HEK293 (cell line): ENCODE results near the gene MTCL1.

ENCODE experiments used
- CTCF ChIA-PET: fragments of 350-600 bp; formaldehyde crosslinking; extraction: SDS; loops from one replicate; lab custom pipeline; 2021; ENCODE audit warnings: antibody characterized with exemption; lab: Yijun Ruan, JAX
- POLR2A ChIA-PET: fragments of 300-600 bp; formaldehyde crosslinking; extraction: SDS; loops from one replicate; lab custom pipeline; 2020; ENCODE audit warnings: antibody characterized with exemption, inconsistent platforms; lab: Yijun Ruan, JAX
- H3K27ac ChIP-seq: fragments of 200-500 bp; sonication (Bioruptor generic); 2 replicates; pipeline ENCODE4 v1.5.1; 2014; ENCODE audit warnings: low read depth, low read length, control low read depth, inconsistent platforms; ENCODE audit errors: extremely low read depth
- H3K36me3 ChIP-seq, 2 experiments: fragments of 200-500 bp in 1 of 2; sonication (Bioruptor generic) in 1 of 2; 1 replicate in 1 of 2; 2 replicates in 1 of 2; pipeline ENCODE4 v1.5.1; 2014 to 2017; ENCODE audit warnings: inconsistent platforms in 2 of 2, low read length in 2 of 2; ENCODE audit not compliant: control insufficient read depth in 2 of 2, insufficient read depth in 1 of 2
- H3K4me1 ChIP-seq: fragments of 200-500 bp; sonication (Bioruptor generic); 2 replicates; pipeline ENCODE4 v1.5.1; 2014; ENCODE audit warnings: mild to moderate bottlenecking, low read length, inconsistent platforms; ENCODE audit not compliant: control insufficient read depth, insufficient read depth
- H3K4me3 ChIP-seq: 2 replicates; pipeline ENCODE4 v1.5.1; 2011; ENCODE audit warnings: low read depth, mild to moderate bottlenecking, control low read depth, low read length, moderate library complexity
- H3K9me3 ChIP-seq: fragments of 200-500 bp; sonication (Bioruptor generic); 2 replicates; pipeline ENCODE4 v1.5.1; 2014; ENCODE audit warnings: low read depth, low read length, inconsistent platforms; ENCODE audit not compliant: control insufficient read depth, insufficient read depth
- GLIS1 ChIP-seq: fragments of 450-650 bp; formaldehyde crosslinking; IDR thresholded peaks from 2 replicates; pipeline ENCODE4 v1.5.1; 2016; ENCODE audit warnings: missing biosample characterization, missing genetic modification characterization
- KLF10 ChIP-seq: fragments of 450-650 bp; IDR thresholded peaks from 2 replicates; pipeline ENCODE4 v1.5.1; 2018; ENCODE audit warnings: missing biosample characterization, mild to moderate bottlenecking, missing genetic modification characterization
- KLF16 ChIP-seq: fragments of 450-650 bp; formaldehyde crosslinking; IDR thresholded peaks from 2 replicates; pipeline ENCODE4 v1.5.1; 2017; ENCODE audit warnings: missing biosample characterization, missing genetic modification characterization
- KLF8 ChIP-seq: fragments of 450-650 bp; formaldehyde crosslinking; IDR thresholded peaks from 2 replicates; pipeline ENCODE4 v1.5.1; 2016; ENCODE audit warnings: missing biosample characterization, missing genetic modification characterization
- PRDM4 ChIP-seq: fragments of 450-650 bp; formaldehyde crosslinking; IDR thresholded peaks from 2 replicates; pipeline ENCODE4 v1.5.1; 2017; ENCODE audit warnings: missing biosample characterization, missing genetic modification characterization
- SCRT1 ChIP-seq: fragments of 450-650 bp; formaldehyde crosslinking; IDR thresholded peaks from 2 replicates; pipeline ENCODE4 v1.5.1; 2016; ENCODE audit warnings: missing biosample characterization, missing genetic modification characterization, borderline replicate concordance
- SP2 ChIP-seq: fragments of 450-650 bp; formaldehyde crosslinking; IDR thresholded peaks from 2 replicates; pipeline ENCODE4 v1.5.1; 2016; ENCODE audit warnings: missing biosample characterization, missing genetic modification characterization
- SP3 ChIP-seq: fragments of 450-650 bp; formaldehyde crosslinking; IDR thresholded peaks from 2 replicates; pipeline ENCODE4 v1.5.1; 2016; ENCODE audit warnings: missing biosample characterization, missing genetic modification characterization
- ZBTB10 ChIP-seq: fragments of 450-650 bp; formaldehyde crosslinking; IDR thresholded peaks from 2 replicates; pipeline ENCODE4 v1.5.1; 2016; ENCODE audit warnings: missing biosample characterization, missing genetic modification characterization
- ZBTB20 ChIP-seq: fragments of 450-650 bp; formaldehyde crosslinking; IDR thresholded peaks from 2 replicates; pipeline ENCODE4 v1.5.1; 2016; ENCODE audit warnings: missing biosample characterization, missing genetic modification characterization
- ZBTB26 ChIP-seq: fragments of 450-650 bp; formaldehyde crosslinking; optimal IDR thresholded peaks from 2 replicates; pipeline ENCODE3; 2016; ENCODE audit warnings: missing biosample characterization, mild to moderate bottlenecking, missing genetic modification characterization
- ZBTB48 ChIP-seq: fragments of 450-650 bp; formaldehyde crosslinking; IDR thresholded peaks from 2 replicates; pipeline ENCODE4 v1.5.1; 2016; ENCODE audit warnings: missing biosample characterization, missing genetic modification characterization
- ZEB2 ChIP-seq: fragments of 450-650 bp; formaldehyde crosslinking; IDR thresholded peaks from 2 replicates; pipeline ENCODE4 v1.5.1; 2016; ENCODE audit warnings: missing biosample characterization, missing genetic modification characterization
- ZFP37 ChIP-seq: fragments of 450-650 bp; formaldehyde crosslinking; IDR thresholded peaks from 2 replicates; pipeline ENCODE4 v1.5.1; 2016; ENCODE audit warnings: missing biosample characterization, missing genetic modification characterization
- ZIC2 ChIP-seq: fragments of 450-650 bp; formaldehyde crosslinking; IDR thresholded peaks from 2 replicates; pipeline ENCODE4 v1.5.1; 2016; ENCODE audit warnings: missing biosample characterization, missing genetic modification characterization
- ZNF16 ChIP-seq: fragments of 450-650 bp; formaldehyde crosslinking; IDR thresholded peaks from 2 replicates; pipeline ENCODE4 v1.5.1; 2016; ENCODE audit warnings: low read depth, missing biosample characterization, missing genetic modification characterization
- ZNF324 ChIP-seq: fragments of 450-650 bp; formaldehyde crosslinking; IDR thresholded peaks from 2 replicates; pipeline ENCODE4 v1.5.1; 2016; ENCODE audit warnings: missing biosample characterization, missing genetic modification characterization
- ZNF335 ChIP-seq: fragments of 450-650 bp; formaldehyde crosslinking; conservative IDR thresholded peaks from 2 replicates; pipeline ENCODE4 v1.5.1; 2016; ENCODE audit warnings: missing biosample characterization, missing genetic modification characterization
- ZNF366 ChIP-seq: fragments of 450-650 bp; formaldehyde crosslinking; conservative IDR thresholded peaks from 2 replicates; pipeline ENCODE4 v1.5.1; 2016; ENCODE audit warnings: missing biosample characterization, missing genetic modification characterization
- ZNF423 ChIP-seq: fragments of 450-650 bp; formaldehyde crosslinking; IDR thresholded peaks from 2 replicates; pipeline ENCODE4 v1.5.1; 2016; ENCODE audit warnings: missing biosample characterization, missing genetic modification characterization
- ZNF426 ChIP-seq: fragments of 450-650 bp; formaldehyde crosslinking; IDR thresholded peaks from 2 replicates; pipeline ENCODE4 v1.5.1; 2017; ENCODE audit warnings: missing biosample characterization, missing genetic modification characterization, mild to moderate bottlenecking, inconsistent platforms, moderate library complexity
- ZNF629 ChIP-seq: fragments of 450-650 bp; formaldehyde crosslinking; IDR thresholded peaks from 2 replicates; pipeline ENCODE4 v1.5.1; 2017; ENCODE audit warnings: missing biosample characterization, missing genetic modification characterization
- ZNF692 ChIP-seq: fragments of 450-650 bp; formaldehyde crosslinking; IDR thresholded peaks from 2 replicates; pipeline ENCODE4 v1.5.1; 2016; ENCODE audit warnings: missing biosample characterization, missing genetic modification characterization
- ZNF777 ChIP-seq: fragments of 450-650 bp; formaldehyde crosslinking; IDR thresholded peaks from 2 replicates; pipeline ENCODE4 v1.5.1; 2017; ENCODE audit warnings: missing biosample characterization, missing genetic modification characterization, borderline replicate concordance
- ZNF843 ChIP-seq: fragments of 450-650 bp; formaldehyde crosslinking; IDR thresholded peaks from 2 replicates; pipeline ENCODE4 v1.5.1; 2016; ENCODE audit warnings: missing biosample characterization, missing genetic modification characterization
- ZSCAN30 ChIP-seq: fragments of 450-650 bp; IDR thresholded peaks from 2 replicates; pipeline ENCODE4 v1.5.1; 2018; ENCODE audit warnings: missing biosample characterization, mild to moderate bottlenecking, missing genetic modification characterization, moderate library complexity
- ZSCAN5A ChIP-seq: fragments of 450-650 bp; formaldehyde crosslinking; IDR thresholded peaks from 2 replicates; pipeline ENCODE4 v1.5.1; 2016; ENCODE audit warnings: missing biosample characterization, missing genetic modification characterization
- ZXDB ChIP-seq: fragments of 450-650 bp; formaldehyde crosslinking; IDR thresholded peaks from 2 replicates; pipeline ENCODE4 v1.5.1; 2016; ENCODE audit warnings: missing biosample characterization, missing genetic modification characterization

The MTCL1 gene

GRCh38 chr18:8704361-8705237, 757 bp upstream of the MTCL1 start:
- ChIA-PET POLR2A (interaction anchor here (0.6 to 1.1 kb wide), 2 partner anchors 9 to 914 kb away, joined by 3 to 5 read pairs; no protein-coding TSS in a partner anchor), CTCF (interaction anchor here (4.0 kb wide), 1 partner anchor 283 kb away, joined by 13 read pairs; no protein-coding TSS in a partner anchor)
- no peaks in the 10 kb centered on the region for H3K9me3 ChIP-seq
- H3K36me3 ChIP-seq, result no peaks in the 10 kb centered on the region
- peaks cover 6% of the 10 kb centered on the region for H3K4me1 ChIP-seq
- peak overlapping the region; percentile 57; the same call in 1 of the 2 replicates for H3K27ac ChIP-seq
- peak overlapping the region; percentile 43 for H3K4me3 ChIP-seq
- peak; percentile 77 for TF ChIP-seq ZIC2 (tag by site-specific recombination)
- peak; percentile 54; the same call in 1 of the 2 replicates for TF ChIP-seq KLF8 (tag by site-specific recombination)
- no peak for TF ChIP-seq ZNF16 (tag by site-specific recombination)
- peak; percentile 86 for TF ChIP-seq GLIS1 (tag by site-specific recombination)
- 0 out of 2 replicates have a peak, but pooled peaks have one; percentile 13 for TF ChIP-seq ZNF629 (tag by site-specific recombination)
- 0 out of 2 replicates have a peak, but pooled peaks have one; percentile 23 for TF ChIP-seq ZSCAN30 (tag by site-specific recombination)
- TF ChIP-seq ZNF366 (tag by site-specific recombination), result peak; percentile 58
- peak; percentile 80 for TF ChIP-seq KLF10 (tag by site-specific recombination)
- TF ChIP-seq ZNF777 (tag by site-specific recombination), result peak; percentile 31; the same call in 1 of the 2 replicates
- TF ChIP-seq SCRT1, result 0 out of 2 replicates have a peak, but pooled peaks have one; percentile 23
- TF ChIP-seq ZBTB10, result peak; percentile 43; the same call in 1 of the 2 replicates
- peak; percentile 92 for TF ChIP-seq ZBTB48 (tag by site-specific recombination)
- 0 out of 2 replicates have a peak, but pooled peaks have one; percentile 42 for TF ChIP-seq ZEB2
- peak; percentile 99 for TF ChIP-seq ZNF423 (tag by site-specific recombination)
- no peak for TF ChIP-seq ZNF324 (tag by site-specific recombination)
- TF ChIP-seq ZNF335, result peak; percentile 83
- TF ChIP-seq ZNF843, result 0 out of 2 replicates have a peak, but pooled peaks have one; percentile 26
- TF ChIP-seq ZNF426 (tag by site-specific recombination), result no peak
- TF ChIP-seq ZBTB26 (tag by site-specific recombination), result peak; percentile 67
- peak; percentile 62; the same call in 1 of the 2 replicates for TF ChIP-seq ZFP37 (tag by site-specific recombination)
- TF ChIP-seq SP3 (tag by site-specific recombination), result peak; percentile 88
- peak; percentile 60; the same call in 1 of the 2 replicates for TF ChIP-seq ZBTB20
- TF ChIP-seq ZNF692 (tag by site-specific recombination), result peak; percentile 55; the same call in 1 of the 2 replicates
- TF ChIP-seq PRDM4, result peak; percentile 17; the same call in 1 of the 2 replicates
- TF ChIP-seq ZSCAN5A (tag by site-specific recombination), result no peak
- TF ChIP-seq KLF16 (tag by site-specific recombination), result peak; percentile 92
- TF ChIP-seq ZXDB (tag by site-specific recombination), result peak; percentile 86
- peak; percentile 75 for TF ChIP-seq SP2 (tag by site-specific recombination)
